SW480 (cell line): ENCODE data around the gene LEKR1.
A peak's percentile ranks its signal among the peaks of the same experiment; 100 is the strongest.
"Not testable (repeated sequence)": the region's sequence is repeated elsewhere in the genome, so short reads cannot be mapped to it uniquely, and the experiment has no call there.

Experiments used
- DNase-seq: peaks from one replicate; pipeline ENCODE4 v3.0.0-alpha.2; 2016; ENCODE audit warnings: low spot score

Gene LEKR1

DNA sequence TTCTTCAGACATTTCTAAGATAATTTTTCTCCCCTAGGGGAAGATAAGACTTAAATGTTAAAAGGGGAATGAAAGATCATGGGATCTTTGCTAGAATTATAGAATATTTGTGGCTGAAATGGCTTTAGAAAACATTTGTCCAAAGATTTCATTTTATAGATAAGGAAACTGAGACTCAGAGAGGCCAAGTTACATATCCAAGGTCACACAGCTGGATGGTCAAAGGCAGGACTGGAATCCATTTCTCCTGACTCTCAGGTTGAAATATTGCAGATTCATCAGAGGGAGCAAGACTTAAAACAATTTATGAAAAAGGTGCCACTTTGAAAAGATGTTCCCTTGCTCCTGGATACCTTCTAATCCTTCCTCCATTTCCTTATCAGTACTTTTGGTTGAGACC is 19.5 kb upstream of the LEKR1 start:
- DNase-seq, result no peak

DNA sequence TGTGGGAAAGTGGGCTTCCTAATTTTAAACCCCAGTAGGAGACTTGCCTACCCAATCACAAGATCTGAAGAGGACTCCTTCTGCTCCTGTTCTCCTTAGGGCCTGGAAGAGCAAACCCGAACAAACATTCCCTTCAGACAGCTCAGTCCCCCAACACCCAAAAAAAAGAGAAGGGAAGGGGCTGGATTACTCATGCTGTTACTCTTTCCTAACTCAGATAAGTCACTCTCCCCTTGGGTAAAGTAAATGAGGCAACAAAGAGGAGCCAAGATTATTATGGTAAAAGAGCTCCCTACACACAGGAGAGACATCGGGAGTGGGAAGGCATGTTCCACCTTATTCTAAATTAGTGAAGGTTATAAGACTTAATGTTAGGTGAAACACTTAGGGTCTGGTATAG is 18.1 kb upstream of the LEKR1 start:
- DNase-seq, result no peak

DNA sequence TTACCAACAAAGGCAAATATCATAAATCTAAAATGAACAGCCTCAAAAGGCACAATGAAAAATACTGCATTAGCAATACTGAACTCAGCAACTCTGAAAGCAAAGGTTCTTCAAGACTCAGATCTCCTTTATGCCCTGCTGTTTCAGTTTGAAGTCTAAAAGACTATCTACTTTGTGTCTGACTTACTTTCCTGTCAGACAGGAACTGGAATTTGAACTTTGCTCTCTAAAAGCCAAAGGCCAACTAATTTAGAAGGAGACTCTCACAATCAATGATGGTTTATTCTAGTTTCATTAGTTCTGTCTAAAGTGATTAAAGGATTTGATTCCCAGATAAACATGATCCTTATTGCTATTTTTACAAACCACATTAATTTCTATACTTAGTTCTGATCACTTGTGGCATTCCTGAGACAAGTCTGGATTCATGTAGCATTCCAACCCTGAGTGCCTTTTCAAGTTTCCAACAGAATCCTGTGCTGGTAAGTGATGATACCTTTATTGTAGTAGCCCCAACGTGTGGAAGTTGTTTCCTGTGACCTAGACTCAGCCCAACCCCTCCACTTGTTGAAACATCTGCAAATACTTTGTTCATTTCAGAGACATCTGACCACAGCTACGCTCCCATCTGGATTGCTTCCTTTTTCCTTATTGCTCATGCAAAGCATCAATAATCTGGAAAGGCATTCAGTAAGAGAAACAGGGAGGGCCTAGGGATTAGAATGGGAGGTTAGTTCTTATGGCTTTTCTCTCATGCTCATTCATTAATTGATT is 14.9 kb upstream of the LEKR1 start:
- DNase-seq, result peak; percentile 72

DNA sequence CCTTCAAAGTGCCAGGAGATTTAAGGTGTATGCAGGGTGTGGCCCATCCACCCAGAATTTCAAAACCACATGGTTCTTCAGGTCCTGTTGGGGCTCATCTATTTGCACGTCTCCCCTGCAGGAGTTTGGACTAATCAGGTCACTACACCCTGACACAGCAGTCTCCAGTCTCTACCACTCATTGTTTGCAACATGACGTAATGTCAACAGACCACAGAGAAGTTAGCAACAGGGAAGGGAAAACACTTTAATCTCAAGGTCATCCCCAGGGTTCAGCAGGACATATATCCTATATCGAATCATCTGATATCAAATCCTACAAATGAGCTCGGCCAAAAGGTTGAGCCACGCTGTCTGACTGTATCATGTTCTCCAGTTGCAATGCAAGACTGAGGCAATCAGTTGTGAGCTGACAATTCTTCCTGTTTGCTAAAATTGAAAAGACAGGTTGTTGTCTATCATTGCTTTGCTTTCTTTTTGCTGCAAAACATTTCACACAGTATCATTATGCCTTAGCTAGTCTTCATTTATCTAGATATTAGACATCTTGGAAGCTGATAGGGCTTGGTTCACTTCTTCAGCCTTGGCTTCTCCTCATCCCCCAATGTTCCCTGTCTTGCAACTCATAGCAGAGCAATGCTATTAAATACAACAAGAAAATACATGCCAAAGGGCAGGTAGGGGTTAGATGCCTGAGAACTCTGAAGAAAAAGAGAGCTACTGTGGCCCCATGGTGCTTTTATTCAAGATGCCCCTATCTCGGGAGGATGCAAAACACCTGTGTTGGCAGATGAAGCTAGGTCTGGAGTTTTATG is 13.4 kb upstream of the LEKR1 start:
- peak; percentile 97 for DNase-seq

DNA sequence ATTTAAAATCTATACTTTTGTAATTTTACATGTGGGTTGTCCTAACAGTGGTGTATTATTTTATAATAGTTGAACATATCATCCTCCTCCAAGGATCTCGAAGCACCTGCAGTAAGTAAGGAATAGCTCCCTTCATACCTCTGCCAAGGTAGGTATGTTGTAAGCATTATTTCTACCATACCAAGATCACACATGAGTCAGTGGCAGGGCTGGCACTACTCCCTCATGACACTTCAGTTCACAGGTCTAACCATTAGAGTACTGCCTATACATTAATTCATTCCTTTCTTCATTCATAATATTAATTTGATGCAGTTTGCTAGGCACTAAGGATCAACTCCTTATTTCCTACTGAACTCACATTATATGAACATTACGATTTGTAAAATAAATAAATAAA is 11.9 kb upstream of the LEKR1 start:
- DNase-seq, result no peak

DNA sequence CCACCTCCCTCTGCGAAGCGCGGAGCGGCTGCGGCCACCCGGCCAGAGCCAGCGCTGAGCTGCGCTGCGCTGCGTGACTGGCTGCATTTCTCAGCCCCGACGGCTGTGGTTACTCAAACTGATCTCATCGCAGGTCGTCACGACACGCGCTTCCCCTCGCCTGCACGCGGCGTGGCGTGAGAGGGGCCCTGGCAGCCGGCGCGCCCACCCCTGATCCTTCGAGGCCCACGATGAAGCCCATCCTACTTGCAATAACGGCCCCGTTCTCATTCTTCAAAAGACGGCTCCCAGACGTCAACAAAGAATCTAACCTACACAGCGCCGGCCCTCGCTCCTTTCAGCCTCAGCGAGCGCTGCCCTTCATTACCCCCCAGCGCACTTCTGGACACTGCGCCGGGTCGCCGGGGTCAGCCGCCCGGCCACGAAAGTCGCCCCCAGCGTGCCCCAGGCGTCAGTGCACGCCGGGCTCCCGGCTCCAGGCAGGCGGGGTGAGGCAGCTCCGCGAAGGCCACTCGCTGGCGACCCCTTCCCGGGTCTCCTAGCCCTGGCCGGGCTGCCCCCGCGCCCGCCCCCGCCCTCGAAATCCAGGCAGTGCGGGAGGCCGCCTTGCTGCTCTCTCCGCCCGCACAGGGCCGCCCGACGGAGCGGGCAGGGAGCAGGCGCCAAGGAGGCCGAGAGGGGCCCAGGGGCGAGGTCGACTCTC is 9.9 kb upstream of the LEKR1 start:
- no peak for DNase-seq

DNA sequence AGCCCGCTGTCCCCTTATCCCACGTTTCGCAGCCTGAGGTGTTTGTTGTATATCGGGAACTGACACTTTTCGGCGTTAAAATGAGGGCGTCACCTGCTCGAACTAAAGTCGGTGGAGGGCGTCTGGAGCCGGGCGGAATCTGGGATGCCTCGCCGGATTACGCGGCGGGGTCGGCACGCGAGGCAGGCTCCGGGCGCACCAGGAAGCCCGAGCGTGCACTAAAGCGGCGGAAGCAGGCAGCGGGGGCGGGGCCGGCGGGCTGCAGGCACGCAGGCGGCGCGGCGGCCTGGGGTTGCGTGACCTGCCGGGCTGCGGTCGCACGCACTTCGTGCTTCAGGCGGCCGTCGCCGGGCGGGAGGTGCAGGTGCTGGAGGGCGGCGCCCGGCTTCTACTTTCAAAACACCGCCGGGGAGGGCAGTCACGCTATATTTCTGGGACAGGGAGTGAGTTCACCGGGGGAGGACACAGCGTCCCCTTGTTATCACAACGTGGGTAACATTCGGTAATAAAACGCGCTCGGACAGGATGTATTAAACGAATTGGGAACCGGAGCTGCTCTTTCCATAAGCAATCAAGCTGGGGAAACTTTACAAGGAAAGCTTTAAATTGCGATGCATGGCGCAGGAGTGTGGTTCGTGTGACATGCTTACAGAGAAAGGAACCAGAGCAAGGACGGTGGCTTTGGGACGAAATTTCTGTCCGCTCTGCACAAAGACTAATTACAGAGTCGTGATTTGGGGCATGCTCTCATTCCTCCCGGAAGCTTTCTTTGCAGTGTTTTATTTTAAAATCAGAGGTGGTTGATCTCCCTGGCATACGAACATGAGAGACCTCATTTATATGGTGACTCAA is 9.1 kb upstream of the LEKR1 start:
- DNase-seq, result peak; percentile 99

DNA sequence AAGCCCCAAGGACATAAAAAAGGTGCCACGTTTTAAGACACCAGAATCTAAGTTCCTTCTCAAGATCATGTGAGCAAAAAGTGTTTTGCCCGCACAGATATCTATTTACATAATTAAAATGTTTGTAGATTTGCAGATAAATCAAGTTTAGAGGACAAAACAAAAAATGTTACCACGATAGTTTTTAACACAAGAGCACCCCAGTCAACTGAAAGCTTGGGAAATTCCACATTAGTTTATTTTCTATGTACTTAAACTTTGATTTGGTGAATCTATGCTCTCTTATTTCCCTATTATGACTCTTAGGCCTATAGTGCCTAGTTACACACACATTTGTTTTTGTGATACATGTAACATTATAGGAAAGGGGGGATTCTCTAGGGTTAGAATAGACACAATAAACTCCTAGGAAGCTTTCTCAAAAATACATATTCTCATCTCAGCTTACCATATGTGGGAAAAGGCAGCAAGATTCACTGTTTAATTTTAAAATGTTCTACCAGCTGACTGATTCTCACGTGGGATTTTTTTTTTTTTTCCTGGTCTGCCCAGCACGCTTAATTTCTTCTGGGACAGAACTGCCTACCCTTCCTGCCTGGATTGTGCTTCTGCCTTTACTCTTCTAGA is 8.4 kb upstream of the LEKR1 start:
- DNase-seq, result peak; percentile 27

DNA sequence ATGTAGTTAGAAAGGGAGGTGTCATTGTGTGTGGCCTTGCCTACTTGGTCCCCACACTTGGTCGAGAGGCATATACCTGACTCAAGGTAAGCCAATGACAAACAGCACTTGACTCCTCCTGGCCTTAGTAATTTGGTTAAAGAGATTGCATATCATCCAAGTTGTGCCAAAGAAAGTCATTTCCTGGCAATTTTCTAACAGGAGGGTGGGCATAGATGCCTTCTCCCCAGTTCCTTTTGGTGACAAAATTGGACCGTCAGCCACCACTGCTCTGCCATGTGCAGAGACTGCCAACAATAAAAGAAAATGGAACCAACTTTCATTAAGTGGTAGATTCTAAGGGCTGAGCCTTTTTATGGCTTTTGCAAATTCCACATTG is 7.9 kb upstream of the LEKR1 start:
- peak; percentile 57 for DNase-seq

DNA sequence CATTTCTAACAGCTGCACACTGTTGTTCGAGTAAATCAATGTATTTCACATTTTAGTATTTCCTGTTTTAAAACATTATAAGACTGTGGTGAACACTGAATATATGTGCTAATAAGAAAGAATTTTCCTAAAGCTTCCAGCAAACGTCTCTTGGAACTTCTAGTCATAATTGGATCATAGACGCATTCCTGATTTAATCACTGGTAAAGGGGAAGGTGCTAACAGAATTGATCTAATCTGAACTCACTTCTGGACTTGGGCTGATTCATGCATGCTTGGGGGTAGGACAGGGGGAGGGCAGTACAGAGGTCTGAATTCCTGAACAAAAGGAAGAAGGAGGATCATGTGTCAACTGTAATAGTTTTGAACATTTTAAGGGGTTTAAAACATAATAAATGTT is 7.3 kb upstream of the LEKR1 start:
- DNase-seq, result peak; percentile 74

DNA sequence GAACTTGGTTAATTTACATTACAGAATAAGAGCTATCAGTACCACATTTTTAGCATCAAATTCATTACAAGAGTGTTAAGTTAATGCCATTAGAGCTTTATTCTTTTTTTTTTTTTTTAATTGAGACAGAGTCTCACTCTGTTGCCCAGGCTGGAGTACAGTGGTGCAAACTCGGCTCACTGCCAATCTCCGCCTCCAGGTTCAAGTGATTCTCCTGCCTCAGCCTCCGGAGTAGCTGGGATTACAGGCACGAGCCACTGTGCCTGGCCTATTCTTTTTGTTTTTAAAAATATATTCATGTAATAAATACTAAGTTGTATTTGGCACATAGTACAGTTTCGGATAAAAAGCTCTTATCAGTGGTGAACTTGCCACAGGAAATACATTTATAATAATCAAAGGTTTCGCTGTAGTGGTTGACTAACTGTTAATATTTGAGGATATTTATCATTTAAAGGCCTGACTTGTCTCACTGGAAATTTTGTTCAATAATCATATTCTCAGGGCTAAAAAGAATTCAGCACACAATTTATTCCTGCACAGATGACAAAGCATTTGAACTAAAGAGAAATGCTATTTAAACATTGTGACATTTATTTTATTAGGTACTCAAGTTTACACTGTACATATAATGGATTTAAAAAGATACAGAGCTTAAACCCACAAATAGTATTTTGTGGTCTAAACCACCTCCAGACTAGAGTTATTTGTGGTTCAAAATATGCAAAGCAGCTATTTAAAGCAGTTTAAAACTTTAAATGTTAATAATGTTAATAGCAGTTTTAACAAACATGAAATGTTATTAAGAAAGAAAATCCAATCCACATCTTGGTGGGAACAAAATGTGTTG is 6.1 kb upstream of the LEKR1 start:
- no peak for DNase-seq

DNA sequence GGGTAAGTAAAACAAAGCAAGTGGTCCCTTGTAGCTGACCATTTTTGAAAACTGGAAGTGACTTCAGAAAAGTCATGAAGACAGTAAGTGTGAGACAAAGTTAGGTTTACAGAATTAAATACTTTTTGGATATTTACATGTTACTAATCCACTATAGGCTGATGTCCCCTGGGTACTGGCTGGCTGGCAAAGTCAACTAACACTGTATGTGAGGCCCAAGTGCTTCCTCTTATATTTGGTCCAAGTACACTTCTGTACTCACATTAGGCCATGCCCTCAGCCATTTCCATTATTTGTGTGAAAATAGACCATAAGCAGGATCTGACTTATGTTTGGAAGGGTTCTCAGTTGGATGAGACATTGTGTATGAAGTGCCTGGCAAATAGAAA is 5.5 kb upstream of the LEKR1 start:
- no peak for DNase-seq

DNA sequence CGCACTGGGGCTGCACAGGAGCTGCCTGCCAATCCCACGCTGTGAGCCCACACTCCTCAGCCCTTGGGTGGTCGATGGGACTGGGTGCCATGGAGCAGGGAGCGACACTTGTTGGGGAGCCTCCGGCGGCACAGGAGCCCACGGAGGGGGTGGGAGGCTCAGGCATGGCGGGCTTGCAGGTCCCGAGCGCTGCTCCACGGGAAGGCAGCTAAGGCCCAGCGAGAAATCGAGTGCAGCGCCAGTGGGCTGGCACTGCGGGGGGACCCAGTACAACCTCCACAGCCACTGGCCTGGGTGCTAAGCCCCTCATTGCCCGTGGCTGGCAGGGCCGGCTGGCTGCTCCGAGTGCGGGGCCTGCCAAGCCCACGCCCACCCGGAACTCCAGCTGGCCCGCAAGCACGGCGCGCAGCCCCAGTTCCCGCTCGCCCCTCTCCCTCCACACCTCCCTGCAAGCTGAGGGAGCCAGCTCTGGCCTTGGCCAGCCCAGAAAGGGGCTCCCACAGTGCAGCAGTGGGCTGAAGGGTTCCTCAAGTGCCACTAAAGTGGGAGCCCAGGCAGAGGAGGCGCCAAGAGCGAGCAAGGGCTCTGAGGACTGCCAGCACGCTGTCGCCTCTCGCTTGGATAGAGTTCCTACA is 3.4 kb upstream of the LEKR1 start:
- not testable (repeated sequence) for DNase-seq

DNA sequence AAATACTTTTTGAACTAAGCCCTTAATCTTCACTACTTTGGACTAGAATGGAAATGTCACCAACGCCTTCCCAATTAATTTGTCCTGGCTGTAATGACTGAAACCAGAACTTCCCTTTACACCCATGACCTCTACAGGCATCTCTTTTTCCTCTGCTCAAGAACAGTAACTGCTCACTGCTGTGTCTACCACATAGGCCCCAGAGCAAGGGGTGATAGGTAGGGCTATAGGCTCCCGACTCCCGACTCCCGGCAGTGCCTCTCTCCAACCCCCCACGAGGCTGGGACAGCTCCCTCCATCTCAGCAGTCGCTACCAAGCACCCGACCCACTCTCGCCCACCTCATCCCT is 384 bp upstream of the LEKR1 start:
- DNase-seq, result no peak

DNA sequence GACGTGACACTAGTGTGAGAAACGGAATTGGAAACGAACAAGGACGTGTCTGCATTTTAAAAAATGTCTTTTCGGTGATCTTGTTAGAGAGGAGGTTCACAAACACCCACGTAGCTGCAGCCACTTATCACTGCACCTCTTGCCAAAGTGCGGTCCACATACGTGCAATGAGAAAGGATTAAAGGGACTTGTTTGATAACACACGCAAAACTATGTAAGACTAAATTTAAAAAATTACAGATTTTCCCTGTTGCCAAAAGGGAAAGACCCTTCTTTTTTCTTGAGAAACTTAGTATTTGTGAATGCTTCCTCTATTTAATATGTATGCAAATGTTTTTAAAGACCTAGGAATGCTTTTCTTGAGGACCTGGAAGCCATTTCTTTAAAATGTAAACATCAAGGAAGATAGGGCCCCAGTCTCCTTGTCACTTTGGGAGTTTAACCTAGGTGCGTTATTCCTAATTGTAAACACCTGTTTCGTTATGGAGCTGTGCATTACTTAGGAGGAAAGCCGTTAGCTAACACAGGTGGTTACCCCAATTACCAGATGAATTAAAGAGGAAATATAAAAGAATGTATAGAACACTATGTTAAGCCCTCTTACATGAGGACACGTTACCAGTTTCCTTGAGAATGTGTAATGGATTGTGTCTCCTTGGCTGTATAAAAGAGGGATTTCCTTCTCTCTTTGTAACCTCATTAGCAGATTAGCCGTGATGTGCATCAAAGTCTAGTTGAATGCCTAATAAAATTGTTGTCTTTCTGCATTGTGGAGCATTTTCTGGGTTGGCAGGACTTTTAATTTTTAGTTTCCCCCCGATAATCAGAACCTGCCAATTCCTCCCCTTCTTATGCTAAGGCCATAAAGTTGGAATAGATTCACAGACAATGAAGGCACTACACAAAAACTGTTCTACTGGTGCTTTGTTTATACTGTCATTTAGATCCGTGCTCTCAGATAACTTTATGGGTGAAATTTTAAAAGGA is 1.0 kb downstream of the LEKR1 start:
- peak; percentile 45 for DNase-seq

DNA sequence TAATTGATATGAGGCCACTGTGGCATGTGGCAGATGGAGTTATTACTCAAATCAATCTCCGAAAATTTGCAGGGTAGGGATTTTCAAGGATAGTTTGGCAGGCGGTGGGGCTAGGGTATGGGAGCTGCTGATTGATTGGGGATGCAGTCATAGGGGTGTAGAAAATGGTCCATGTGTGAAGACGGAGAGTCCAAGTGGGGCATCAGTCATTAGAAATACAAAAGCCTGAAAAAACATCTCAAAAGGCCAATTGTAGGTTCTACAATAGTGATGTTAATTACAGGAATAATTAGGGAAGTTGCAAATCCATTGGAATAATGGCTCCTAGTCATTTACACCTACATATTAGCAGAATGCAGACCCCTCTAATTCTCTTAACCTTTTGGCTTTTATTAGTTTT is 4.9 kb downstream of the LEKR1 start:
- no peak for DNase-seq

DNA sequence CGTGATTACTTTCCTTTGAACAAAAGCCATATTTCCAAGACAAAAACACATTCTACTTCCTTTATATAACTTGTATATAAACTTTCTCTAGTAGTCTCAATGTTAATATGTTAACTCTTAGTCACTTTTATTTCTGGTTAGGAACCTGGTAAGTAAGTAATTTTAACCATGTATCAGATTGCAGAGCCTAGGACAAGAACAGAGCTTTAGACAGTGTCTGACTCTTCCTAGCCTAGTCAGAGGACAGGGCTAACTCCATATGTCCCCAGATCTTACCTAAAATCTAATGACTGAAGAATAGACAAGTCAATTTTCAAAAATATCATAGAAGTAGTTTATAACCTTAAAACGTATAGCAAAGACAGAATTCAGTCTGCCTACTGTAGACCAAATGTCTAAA is 8.3 kb downstream of the LEKR1 start:
- DNase-seq, result no peak

DNA sequence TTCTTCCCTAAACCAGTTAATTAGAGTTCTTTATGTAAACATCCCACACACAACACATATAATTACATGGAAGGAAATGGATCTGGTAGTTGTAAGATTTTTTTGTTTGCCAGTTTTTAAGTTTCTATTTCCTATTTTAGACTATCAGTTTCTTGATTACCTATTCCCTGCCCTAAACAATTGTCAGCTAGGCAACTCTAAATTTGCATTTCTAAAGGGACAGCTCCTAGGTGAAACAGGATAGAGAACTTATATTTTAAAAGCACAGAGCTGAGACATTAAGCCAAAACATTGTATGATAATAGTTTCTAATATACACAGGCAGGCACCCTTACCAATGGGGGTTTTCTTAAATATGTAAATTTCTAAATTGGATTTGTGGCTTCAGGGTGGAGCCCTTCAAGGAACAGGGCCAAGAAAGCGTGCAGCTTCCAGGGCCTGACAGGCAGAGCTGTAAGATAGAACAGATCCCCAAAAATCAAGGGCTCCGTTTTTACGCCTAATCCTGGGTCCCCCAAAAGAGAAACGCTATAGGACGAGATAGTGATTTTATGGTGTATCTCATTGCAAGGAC is 8.9 kb downstream of the LEKR1 start:
- DNase-seq, result no peak

DNA sequence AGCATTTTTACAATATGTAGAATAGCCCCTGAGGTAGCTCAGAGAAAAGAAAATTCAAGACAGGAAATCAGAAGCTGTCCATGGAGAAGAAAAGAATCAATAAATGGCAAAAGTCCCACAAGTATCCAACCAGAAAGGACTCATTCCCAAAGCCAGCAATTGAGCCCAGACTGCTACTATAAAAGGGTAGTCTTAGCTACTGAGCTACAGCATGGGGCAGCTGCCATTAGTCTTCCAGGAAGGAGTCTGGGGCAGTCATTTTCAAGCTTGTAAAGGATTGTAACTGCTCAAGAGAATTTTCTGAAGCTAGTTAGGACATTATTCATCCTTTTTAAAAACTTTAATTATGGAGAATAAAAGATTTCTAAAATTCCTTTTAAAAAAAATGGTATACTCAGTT is 10.5 kb downstream of the LEKR1 start:
- no peak for DNase-seq
